ENCODE results near the gene ETS2. TPM values are rescaled to one million over a fixed set of nuclear protein-coding genes. Genes with fewer than 3 reads are reported as not detected.
A peak's percentile ranks its signal among the peaks of the same experiment; 100 is the strongest.

The ETS2 gene
- total and polyA plus RNA-seq, 2 donors: 15.0 to 80.0 TPM

DNA sequence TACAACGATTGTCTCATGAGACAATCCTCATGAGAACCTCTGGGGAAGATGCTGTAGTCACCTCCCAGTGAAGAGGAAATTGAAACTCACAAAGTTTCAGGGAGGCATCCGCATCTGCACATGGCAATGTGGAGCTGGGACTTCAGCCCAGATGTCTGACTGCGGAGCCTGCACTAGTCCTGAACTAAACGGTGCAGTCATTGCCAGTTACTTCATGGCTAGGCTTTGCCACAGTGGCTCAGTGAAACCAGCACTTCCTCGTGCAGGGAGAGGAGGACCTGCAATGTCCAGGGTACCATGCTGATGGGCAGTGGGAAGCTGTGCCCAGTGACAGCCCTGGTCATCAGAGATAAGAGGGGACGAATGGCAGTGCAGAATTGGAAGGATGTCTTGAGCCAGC, 40.7 kb upstream of the ETS2 start:
- DNase-seq (ENCODE audit: low read depth in 6 of 9, low spot score in 9 of 9): no peak
- no peak overlapping the region for H3K4me3 ChIP-seq (ENCODE audit: low read length in 2 of 2)
- H3K27ac ChIP-seq (ENCODE audit: low read depth in 1 of 2, low read length in 1 of 2): no peak overlapping the region
- WGBS: 96% methylated on average over 6 of the region's 6 CpGs
- no peaks in the 10 kb centered on the region for H3K36me3 ChIP-seq (ENCODE audit: control insufficient read depth in 2 of 2, insufficient read depth in 2 of 2, low read length in 1 of 2)
- no peaks in the 10 kb centered on the region for H3K27me3 ChIP-seq (ENCODE audit: control insufficient read depth in 2 of 2, insufficient read depth in 1 of 2, low read length in 1 of 2)
- no peaks in the 10 kb centered on the region for H3K9me3 ChIP-seq (ENCODE audit: control insufficient read depth in 2 of 2, insufficient read depth in 1 of 2, low read length in 1 of 2)
- H3K4me1 ChIP-seq (ENCODE audit: control insufficient read depth in 2 of 2, insufficient read depth in 2 of 2, low read length in 2 of 2): peaks cover 0 to 19% of the 10 kb centered on the region in 2 donors

DNA sequence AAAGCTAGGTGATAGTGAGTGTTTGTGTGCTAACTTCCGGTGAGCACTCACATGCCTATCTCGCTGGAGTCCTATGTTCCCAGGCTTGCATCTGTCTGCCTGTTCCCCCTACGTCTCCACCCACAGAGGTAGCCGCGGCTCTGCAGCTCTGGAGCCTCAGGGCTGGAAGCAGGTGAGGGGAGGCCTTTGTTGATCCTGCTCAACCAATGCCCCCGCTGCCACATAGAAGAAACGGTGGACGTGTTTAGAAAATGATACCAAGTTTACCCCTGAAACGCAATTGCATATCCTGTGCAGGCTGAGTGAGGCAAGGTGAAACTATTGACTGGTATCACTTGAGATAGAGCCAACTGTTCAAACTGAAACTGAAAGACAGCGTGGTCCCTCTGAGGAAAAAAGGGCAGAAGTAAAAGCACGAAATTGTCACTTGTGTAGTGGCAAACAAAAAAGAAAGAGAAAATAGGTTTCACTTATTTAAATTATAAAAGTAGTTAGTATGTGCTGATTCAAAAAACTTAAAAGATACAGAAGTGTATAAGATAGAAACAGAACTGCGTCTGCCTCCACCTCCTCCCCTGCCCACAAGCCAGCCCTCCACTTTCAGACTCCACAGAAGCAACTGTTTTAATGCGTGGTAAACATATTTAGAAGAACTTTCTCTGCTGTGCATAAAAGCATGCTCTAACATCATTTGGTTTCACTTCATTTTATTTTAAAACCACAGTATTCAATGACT, 38.6 kb upstream of the ETS2 start:
- 3% methylated on average over 13 of the region's 13 CpGs for WGBS
- Histone ChIP-seq H3K27ac (ENCODE audit: low read depth in 1 of 2, low read length in 1 of 2) (peak overlapping the region; percentile 97 to 100), H3K4me1 (ENCODE audit: control insufficient read depth in 2 of 2, insufficient read depth in 2 of 2, low read length in 2 of 2) (peaks cover 0 to 19% of the 10 kb centered on the region in 2 donors), H3K36me3 (ENCODE audit: control insufficient read depth in 2 of 2, insufficient read depth in 2 of 2, low read length in 1 of 2) (no peaks in the 10 kb centered on the region), H3K4me3 (ENCODE audit: low read length in 2 of 2) (peak overlapping the region; percentile 38 to 64), H3K27me3 (ENCODE audit: control insufficient read depth in 2 of 2, insufficient read depth in 1 of 2, low read length in 1 of 2) (no peaks in the 10 kb centered on the region), H3K9me3 (ENCODE audit: control insufficient read depth in 2 of 2, insufficient read depth in 1 of 2, low read length in 1 of 2) (no peaks in the 10 kb centered on the region)
- peak; percentile 58 to 91 (median 66) for DNase-seq (ENCODE audit: low read depth in 6 of 9, low spot score in 9 of 9)

DNA sequence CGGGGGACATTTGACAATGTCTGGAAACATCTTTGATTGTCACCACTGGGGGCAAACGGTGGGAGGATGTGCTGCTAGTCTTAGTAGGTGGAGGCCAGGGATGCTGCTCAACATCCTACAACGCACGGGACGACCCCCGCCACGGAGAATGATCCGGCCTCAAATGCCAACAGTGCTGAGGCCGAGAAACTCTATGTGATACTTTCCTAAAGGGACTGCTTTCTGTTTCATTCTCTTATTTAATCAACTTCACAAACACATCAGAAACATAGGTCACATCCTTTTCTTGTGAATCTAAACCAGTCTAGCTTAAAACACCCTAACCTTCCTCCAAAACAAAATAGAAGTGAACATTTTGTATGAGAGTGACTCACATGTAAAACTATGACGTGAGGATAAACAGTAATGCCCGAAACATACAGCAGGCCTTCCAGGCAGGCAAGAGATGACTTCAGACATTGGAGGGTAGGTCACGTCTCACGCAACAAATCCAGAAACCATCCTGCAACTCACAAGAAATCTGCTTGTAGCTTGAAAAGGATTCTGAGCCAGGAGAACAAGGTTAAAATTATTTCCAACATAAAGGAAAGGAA, 37.2 kb upstream of the ETS2 start:
- Histone ChIP-seq H3K4me3 (ENCODE audit: low read length in 2 of 2) (no peak overlapping the region), H3K27ac (ENCODE audit: low read depth in 1 of 2, low read length in 1 of 2) (peak overlapping the region in 1 of 2 donors; percentile 19)
- 92% methylated on average over 13 of the region's 13 CpGs for WGBS

DNA sequence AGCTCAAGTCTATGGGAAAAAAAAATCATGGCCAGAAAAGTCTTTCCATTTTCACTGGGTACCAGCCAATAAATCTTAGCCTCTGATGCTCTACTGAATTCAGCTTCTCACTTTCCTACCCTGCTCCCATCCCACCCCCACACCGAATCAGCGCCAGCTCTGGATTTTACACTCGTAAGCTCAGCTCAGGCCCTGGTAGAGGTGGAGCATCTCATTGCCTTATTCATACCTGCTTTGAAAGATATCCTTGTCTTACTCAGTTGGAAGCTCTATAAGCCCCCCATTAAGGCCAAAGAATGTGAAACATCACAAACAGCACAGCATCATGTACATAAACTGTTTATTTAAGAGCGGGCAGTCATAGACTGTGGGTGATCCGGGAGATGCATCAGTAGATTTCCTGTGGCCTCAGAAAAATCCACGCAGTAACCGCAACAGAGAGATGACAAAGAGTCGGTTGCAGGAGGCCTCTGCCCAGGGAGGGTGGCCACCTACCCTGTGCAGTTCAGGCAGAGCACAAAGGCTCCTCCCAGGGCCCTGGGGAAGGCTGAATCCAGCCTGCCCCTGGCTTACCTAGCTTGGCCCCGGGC, 36.4 kb upstream of the ETS2 start:
- DNase-seq (ENCODE audit: low read depth in 6 of 9, low spot score in 9 of 9): no peak
- Histone ChIP-seq H3K4me1 (ENCODE audit: control insufficient read depth in 2 of 2, insufficient read depth in 2 of 2, low read length in 2 of 2) (peaks cover 0 to 23% of the 10 kb centered on the region in 2 donors), H3K36me3 (ENCODE audit: control insufficient read depth in 2 of 2, insufficient read depth in 2 of 2, low read length in 1 of 2) (no peaks in the 10 kb centered on the region), H3K4me3 (ENCODE audit: low read length in 2 of 2) (no peak overlapping the region), H3K9me3 (ENCODE audit: control insufficient read depth in 2 of 2, insufficient read depth in 1 of 2, low read length in 1 of 2) (no peaks in the 10 kb centered on the region), H3K27ac (ENCODE audit: low read depth in 1 of 2, low read length in 1 of 2) (no peak overlapping the region), H3K27me3 (ENCODE audit: control insufficient read depth in 2 of 2, insufficient read depth in 1 of 2, low read length in 1 of 2) (no peaks in the 10 kb centered on the region)
- 82% methylated on average over 9 of the region's 9 CpGs for WGBS

More for the DNA sequence above, 37.2 kb upstream of the ETS2 start:
- no peaks in the 10 kb centered on the region for H3K9me3 ChIP-seq (ENCODE audit: control insufficient read depth in 2 of 2, insufficient read depth in 1 of 2, low read length in 1 of 2)
- peaks cover 0 to 23% of the 10 kb centered on the region in 2 donors for H3K4me1 ChIP-seq (ENCODE audit: control insufficient read depth in 2 of 2, insufficient read depth in 2 of 2, low read length in 2 of 2)
- H3K36me3 ChIP-seq (ENCODE audit: control insufficient read depth in 2 of 2, insufficient read depth in 2 of 2, low read length in 1 of 2): no peaks in the 10 kb centered on the region
- no peaks in the 10 kb centered on the region for H3K27me3 ChIP-seq (ENCODE audit: control insufficient read depth in 2 of 2, insufficient read depth in 1 of 2, low read length in 1 of 2)
- peak in 1 of 9 donors; percentile 34 for DNase-seq (ENCODE audit: low read depth in 6 of 9, low spot score in 9 of 9)

DNA sequence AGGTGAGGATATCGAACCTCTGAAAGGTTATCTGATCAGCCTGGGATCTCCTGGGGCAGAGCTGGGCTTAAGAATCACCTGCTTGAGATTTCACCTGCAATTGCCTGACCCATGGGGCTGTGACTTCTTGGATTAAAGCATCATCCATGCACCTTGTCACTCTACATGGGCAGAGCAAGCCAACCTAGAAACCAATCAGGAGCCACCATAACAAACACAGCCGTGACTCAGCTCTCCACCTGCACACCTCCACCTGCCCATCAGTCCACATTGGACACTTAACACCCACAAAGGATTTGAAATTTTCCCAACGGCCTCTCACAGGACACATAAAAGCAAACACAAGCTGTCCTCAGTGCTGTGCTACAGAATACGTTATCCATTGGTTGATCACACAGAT, 35.1 kb upstream of the ETS2 start:
- H3K4me1 ChIP-seq (ENCODE audit: control insufficient read depth in 2 of 2, insufficient read depth in 2 of 2, low read length in 2 of 2): peaks cover 0 to 23% of the 10 kb centered on the region in 2 donors
- H3K27ac ChIP-seq (ENCODE audit: low read depth in 1 of 2, low read length in 1 of 2): no peak overlapping the region
- no peak overlapping the region for H3K4me3 ChIP-seq (ENCODE audit: low read length in 2 of 2)
- 96% methylated on average over 4 of the region's 4 CpGs for WGBS
- H3K27me3 ChIP-seq (ENCODE audit: control insufficient read depth in 2 of 2, insufficient read depth in 1 of 2, low read length in 1 of 2): no peaks in the 10 kb centered on the region
- no peaks in the 10 kb centered on the region for H3K9me3 ChIP-seq (ENCODE audit: control insufficient read depth in 2 of 2, insufficient read depth in 1 of 2, low read length in 1 of 2)
- H3K36me3 ChIP-seq (ENCODE audit: control insufficient read depth in 2 of 2, insufficient read depth in 2 of 2, low read length in 1 of 2): no peaks in the 10 kb centered on the region
- DNase-seq (ENCODE audit: low read depth in 6 of 9, low spot score in 9 of 9): no peak

DNA sequence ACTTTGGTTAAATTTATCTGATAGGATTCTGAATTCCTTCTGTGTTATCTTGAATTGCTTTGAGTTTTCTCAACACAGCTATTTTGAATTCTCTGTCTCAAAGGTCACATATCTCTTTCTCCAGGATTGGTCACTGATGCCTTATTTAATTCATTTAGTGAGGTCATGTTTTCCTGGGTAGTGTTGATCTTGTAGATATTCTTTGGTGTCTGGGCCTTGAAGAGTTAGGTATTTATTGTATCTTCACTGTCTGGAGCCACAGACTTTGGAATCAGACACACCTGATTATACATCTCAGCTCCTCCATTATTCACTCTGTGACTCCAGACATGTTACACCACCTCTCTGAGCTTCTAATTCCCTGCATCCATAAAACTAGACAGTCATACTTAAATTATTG, 34.2 kb upstream of the ETS2 start:
- peaks cover 0 to 22% of the 10 kb centered on the region in 2 donors for H3K4me1 ChIP-seq (ENCODE audit: control insufficient read depth in 2 of 2, insufficient read depth in 2 of 2, low read length in 2 of 2)
- H3K36me3 ChIP-seq (ENCODE audit: control insufficient read depth in 2 of 2, insufficient read depth in 2 of 2, low read length in 1 of 2): no peaks in the 10 kb centered on the region
- no peak overlapping the region for H3K4me3 ChIP-seq (ENCODE audit: low read length in 2 of 2)
- no peaks in the 10 kb centered on the region for H3K9me3 ChIP-seq (ENCODE audit: control insufficient read depth in 2 of 2, insufficient read depth in 1 of 2, low read length in 1 of 2)
- H3K27ac ChIP-seq (ENCODE audit: low read depth in 1 of 2, low read length in 1 of 2): no peak overlapping the region
- no peaks in the 10 kb centered on the region for H3K27me3 ChIP-seq (ENCODE audit: control insufficient read depth in 2 of 2, insufficient read depth in 1 of 2, low read length in 1 of 2)
- no peak for DNase-seq (ENCODE audit: low read depth in 6 of 9, low spot score in 9 of 9)

DNA sequence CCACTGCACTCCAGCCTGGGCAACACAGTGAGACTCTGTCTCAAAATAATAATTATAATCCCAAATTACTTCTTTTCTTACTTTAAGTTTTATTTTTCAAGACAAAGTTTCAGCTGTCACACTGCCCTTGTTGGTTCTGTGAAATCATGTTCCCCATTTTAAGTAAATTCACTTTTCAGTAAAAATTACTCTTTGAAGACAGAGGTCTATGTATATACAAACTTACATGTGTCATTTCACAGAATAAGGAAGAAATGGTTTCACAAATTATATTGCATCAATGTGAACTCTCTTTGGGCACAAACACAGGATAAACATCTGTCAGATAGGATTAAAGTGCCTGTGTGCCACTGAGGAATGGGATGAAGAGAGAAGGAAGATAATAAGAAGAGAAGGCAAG, 33.1 kb upstream of the ETS2 start:
- no peak for DNase-seq (ENCODE audit: low read depth in 6 of 9, low spot score in 9 of 9)
- peaks cover 0 to 15% of the 10 kb centered on the region in 2 donors for H3K4me1 ChIP-seq (ENCODE audit: control insufficient read depth in 2 of 2, insufficient read depth in 2 of 2, low read length in 2 of 2)
- H3K9me3 ChIP-seq (ENCODE audit: control insufficient read depth in 2 of 2, insufficient read depth in 1 of 2, low read length in 1 of 2): no peaks in the 10 kb centered on the region
- no peaks in the 10 kb centered on the region for H3K27me3 ChIP-seq (ENCODE audit: control insufficient read depth in 2 of 2, insufficient read depth in 1 of 2, low read length in 1 of 2)
- no peak overlapping the region for H3K4me3 ChIP-seq (ENCODE audit: low read length in 2 of 2)
- no peaks in the 10 kb centered on the region for H3K36me3 ChIP-seq (ENCODE audit: control insufficient read depth in 2 of 2, insufficient read depth in 2 of 2, low read length in 1 of 2)
- no peak overlapping the region for H3K27ac ChIP-seq (ENCODE audit: low read depth in 1 of 2, low read length in 1 of 2)

DNA sequence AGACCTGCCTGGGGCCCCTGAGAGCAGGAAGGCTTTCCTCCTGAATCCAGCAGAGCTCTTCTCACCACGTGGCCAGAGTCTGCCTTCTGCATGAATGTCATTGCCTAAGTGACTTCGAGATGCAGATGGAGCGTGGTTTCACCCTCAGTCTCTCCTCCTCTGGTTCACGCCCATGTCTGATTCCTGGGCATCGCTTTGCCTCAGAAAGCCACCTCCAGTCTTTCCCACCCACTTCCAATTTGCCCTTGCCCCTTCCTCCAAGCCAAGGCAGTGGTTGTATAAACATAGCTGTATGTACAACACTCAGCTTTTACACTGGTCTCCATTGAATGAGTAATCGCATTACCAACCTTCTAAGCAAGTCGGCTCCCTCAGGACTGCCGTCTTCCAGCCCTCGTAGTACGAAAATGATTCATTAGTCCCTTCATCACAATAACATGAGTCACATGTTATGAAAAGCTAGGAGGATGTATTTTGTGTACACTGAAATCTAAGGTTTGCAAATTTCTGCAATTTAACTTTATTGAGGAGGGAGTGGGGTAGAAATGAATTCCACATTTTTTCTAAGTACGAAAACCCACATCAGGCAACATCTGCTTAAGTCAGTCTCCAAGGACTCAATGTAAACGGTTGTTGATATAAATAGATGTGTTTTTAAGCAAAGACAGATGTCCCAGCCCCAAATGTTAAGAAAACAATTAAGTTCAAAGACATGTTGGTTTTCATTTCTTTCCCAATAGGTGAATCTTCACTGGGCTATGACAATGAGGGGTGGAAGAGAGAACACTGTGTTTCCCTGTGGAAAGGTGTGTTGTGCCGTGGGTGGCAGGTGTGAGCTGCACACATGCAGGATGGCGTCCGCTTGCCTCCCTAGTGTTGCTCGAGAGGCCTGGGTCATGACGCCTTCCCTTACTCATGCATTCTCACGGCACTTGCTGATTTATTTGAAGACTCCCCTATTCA, 32.3 kb upstream of the ETS2 start:
- no peaks in the 10 kb centered on the region for H3K9me3 ChIP-seq (ENCODE audit: control insufficient read depth in 2 of 2, insufficient read depth in 1 of 2, low read length in 1 of 2)
- no peaks in the 10 kb centered on the region for H3K36me3 ChIP-seq (ENCODE audit: control insufficient read depth in 2 of 2, insufficient read depth in 2 of 2, low read length in 1 of 2)
- DNase-seq (ENCODE audit: low read depth in 6 of 9, low spot score in 9 of 9): no peak
- no peak overlapping the region for H3K27ac ChIP-seq (ENCODE audit: low read depth in 1 of 2, low read length in 1 of 2)
- no peak overlapping the region for H3K4me3 ChIP-seq (ENCODE audit: low read length in 2 of 2)
- 84% methylated on average over 18 of the region's 18 CpGs for WGBS
- no peaks in the 10 kb centered on the region for H3K27me3 ChIP-seq (ENCODE audit: control insufficient read depth in 2 of 2, insufficient read depth in 1 of 2, low read length in 1 of 2)
- peaks cover 0 to 12% of the 10 kb centered on the region in 2 donors for H3K4me1 ChIP-seq (ENCODE audit: control insufficient read depth in 2 of 2, insufficient read depth in 2 of 2, low read length in 2 of 2)

Measured in thymus (tissue), 11 donors.